Measurements from ENCODE around the gene FAM219A.

The FAM219A gene

GRCh38 chr9:34458013-34458958, at the start of gene FAM219A, which contains the start of gene DNAI1:
FAM219A (minus strand) TSS chr9:34458570; CDS start chr9:34458263, 307 bp downstream.
DNAI1 (plus strand) TSS chr9:34458805; CDS start chr9:34459006, 201 bp downstream.
- peak; percentile 99 for DNase-seq

- no peak for DNase-seq
Observed at GRCh38 chr9:34507966-34508365, 49.6 kb upstream of the FAM219A start.

- DNase-seq: no peak
Observed at GRCh38 chr9:34507556-34507955, 49.2 kb upstream of the FAM219A start.

- no peak for DNase-seq
Observed at GRCh38 chr9:34506623-34507022, 48.3 kb upstream of the FAM219A start.

- DNase-seq: no peak
Observed at GRCh38 chr9:34505370-34506120, 47.2 kb upstream of the FAM219A start.

- DNase-seq: no peak
Observed at GRCh38 chr9:34503406-34503805, 45.0 kb upstream of the FAM219A start.

- no peak for DNase-seq
Observed at GRCh38 chr9:34502891-34503290, 44.5 kb upstream of the FAM219A start.

GRCh38 chr9:34502471-34502870, 44.1 kb upstream of the FAM219A start:
- DNase-seq: no peak

- no peak for DNase-seq
Observed at GRCh38 chr9:34501889-34502425, 43.6 kb upstream of the FAM219A start.

- DNase-seq: no peak
Observed at GRCh38 chr9:34501372-34501771, 43.0 kb upstream of the FAM219A start.

GRCh38 chr9:34500623-34501267, 42.4 kb upstream of the FAM219A start:
- peak; percentile 16 for DNase-seq

GRCh38 chr9:34499076-34499475, 40.7 kb upstream of the FAM219A start:
- no peak for DNase-seq

- no peak for DNase-seq
Observed at GRCh38 chr9:34498553-34498952, 40.2 kb upstream of the FAM219A start.

GRCh38 chr9:34496149-34496712, 37.9 kb upstream of the FAM219A start:
- DNase-seq: no peak

- no peak for DNase-seq
Observed at GRCh38 chr9:34493972-34494535, 35.7 kb upstream of the FAM219A start.

GRCh38 chr9:34492051-34492450, 33.7 kb upstream of the FAM219A start:
- DNase-seq: no peak

GRCh38 chr9:34491596-34491995, 33.2 kb upstream of the FAM219A start:
- no peak for DNase-seq

- no peak for DNase-seq
Observed at GRCh38 chr9:34490760-34491159, 32.4 kb upstream of the FAM219A start.

GRCh38 chr9:34490360-34490759, 32.0 kb upstream of the FAM219A start:
- DNase-seq: no peak

GRCh38 chr9:34486572-34486971, 28.2 kb upstream of the FAM219A start:
- DNase-seq: no peak

- DNase-seq: no peak
Observed at GRCh38 chr9:34485822-34486221, 27.5 kb upstream of the FAM219A start.

GRCh38 chr9:34484678-34485077, 26.3 kb upstream of the FAM219A start:
- no peak for DNase-seq

Measured in NK-92 treated with Interleukin-12 subunit alpha and Interleukin-12 subunit beta, amount 100 ng/mL, for 24 hours (cell line).